ENCODE results near the gene FYN.

The FYN gene

GRCh38 chr6:111720931-111721496 is 152.2 kb downstream of the FYN start:
- no peak for DNase-seq

- no peak for DNase-seq
These were observed 154.3 kb downstream of the FYN start for GRCh38 chr6:111718990-111719389.

GRCh38 chr6:111718326-111718725 is 154.9 kb downstream of the FYN start:
- no peak for DNase-seq

- DNase-seq: no peak
These were observed 155.6 kb downstream of the FYN start for GRCh38 chr6:111717621-111718020.

- no peak for DNase-seq
These were observed 156.9 kb downstream of the FYN start for GRCh38 chr6:111716325-111716724.

DNA sequence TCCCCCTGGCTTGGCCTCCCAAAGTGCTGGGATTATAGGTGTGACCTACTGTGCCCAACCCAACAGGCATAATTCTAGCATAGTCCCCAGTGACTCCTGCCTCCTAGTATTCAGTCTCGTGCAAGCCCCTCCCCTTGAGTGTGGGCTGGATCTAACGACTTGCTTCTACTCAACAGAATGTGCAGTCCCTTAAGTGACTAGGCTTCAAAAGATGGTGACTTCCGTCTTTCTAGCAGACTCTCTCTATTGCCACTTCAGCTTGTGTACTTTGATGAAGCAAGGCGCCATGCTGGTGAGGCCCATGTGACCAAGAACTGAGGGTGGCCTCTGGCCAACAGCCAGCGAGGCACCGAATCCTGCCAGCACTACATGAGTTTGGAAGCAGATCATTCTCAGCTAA is 157.9 kb downstream of the FYN start:
- DNase-seq: no peak

DNA sequence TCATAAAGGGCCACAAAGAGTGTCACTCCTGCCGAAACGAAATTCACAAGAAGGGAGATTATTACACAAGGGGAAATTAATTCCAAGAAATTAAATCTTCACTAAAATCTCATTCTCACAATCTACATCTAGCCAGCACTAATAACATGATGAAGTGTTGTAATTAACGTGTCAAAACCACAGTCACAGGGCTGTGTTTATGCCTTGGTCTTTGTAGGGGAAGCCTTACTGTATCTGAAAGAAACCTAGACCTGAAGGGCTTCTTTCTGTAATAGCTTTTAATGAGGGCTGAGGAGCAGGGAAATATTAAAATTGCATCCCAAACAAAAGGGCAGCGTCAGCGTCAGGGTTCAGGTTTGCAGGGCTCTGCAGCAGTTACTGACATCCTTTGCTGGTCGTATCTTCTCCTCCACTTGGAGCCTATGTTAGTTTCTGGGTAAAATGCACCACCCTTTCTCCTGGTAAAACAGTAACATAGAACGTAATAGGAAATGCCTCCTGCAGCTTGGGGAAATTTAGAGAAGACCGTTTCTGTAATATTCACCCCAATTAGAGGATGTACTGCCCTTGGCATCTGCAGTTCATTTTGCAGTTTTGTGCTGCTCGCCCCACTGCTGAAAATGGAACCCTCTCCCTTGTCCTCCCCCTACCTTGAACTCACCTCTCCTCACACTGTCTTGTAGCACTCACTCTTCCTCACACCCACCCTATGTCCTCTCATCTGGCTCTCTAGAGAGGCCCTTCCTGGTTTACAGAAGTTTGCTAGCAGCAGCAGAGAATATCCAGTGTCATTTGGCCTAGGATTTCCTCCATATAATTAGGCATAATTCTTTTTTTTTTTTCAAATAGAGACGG is 158.6 kb downstream of the FYN start:
- no peak for DNase-seq

GRCh38 chr6:111713811-111714210 is 159.4 kb downstream of the FYN start:
- no peak for DNase-seq

- DNase-seq: no peak
These were observed 160.0 kb downstream of the FYN start for GRCh38 chr6:111713236-111713635.

DNA sequence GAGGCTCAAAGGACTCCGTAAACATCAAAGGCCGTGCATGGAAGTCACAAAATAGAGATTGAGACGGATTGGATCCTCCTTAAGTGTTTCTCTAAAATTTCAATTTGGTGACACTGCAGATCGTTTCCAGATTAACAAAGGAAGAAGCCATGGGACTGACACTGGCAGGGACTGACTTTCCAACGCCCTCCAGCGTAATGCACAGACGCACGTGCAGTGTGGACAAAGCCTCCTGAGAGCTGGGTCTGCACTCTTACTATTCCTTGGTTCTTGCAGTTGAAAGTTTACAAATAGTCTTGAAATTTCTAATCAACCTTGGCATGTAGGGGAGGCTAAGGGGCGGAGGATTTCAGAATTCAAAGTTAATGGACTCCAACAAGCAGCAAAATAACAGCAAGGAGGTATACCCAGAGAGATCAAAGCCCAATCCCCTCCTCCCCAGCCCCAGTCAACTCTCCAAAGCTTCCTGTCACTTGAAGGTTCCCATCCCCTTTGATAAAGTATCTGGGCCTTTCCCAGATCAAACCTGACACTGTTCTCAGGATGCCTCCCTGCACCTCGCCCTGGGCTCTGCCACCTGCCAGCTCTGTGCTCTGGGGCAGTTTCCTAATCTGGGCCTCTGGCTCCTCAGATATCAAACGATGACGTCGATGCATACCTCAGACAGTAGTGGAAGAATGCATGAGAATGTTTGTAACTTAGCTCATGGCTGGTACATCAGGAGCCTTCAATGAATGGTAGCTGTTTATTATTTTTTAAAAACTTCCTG is 161.1 kb downstream of the FYN start:
- no peak for DNase-seq

- DNase-seq: no peak
These were observed 161.8 kb downstream of the FYN start for GRCh38 chr6:111711476-111711875.

GRCh38 chr6:111710911-111711310 is 162.3 kb downstream of the FYN start:
- DNase-seq: no peak

GRCh38 chr6:111710439-111710838 is 162.8 kb downstream of the FYN start:
- DNase-seq: no peak

- peak; percentile 45 for DNase-seq
These were observed 163.4 kb downstream of the FYN start for GRCh38 chr6:111709615-111710398.

DNA sequence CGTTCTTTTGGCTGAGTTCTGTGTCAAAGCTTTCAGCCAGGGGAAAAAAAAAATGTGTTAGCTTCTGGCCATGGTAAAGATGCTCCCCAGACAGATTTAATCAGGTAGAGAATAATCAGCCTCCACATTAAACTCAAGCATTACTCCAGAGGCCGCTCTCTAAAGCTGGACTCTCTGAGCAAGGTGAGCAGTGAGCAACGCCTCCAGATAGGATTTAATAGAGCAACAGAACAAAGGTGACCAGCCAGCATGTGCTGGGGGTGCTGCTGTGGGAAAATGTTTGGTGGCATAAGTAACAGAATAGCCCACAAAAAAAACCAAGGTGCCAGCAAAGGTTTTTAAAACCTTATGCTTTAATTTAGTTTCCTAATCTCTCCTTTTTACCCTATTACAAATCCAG is 164.1 kb downstream of the FYN start:
- DNase-seq: no peak

GRCh38 chr6:111707773-111708172 is 165.5 kb downstream of the FYN start:
- DNase-seq: no peak

DNA sequence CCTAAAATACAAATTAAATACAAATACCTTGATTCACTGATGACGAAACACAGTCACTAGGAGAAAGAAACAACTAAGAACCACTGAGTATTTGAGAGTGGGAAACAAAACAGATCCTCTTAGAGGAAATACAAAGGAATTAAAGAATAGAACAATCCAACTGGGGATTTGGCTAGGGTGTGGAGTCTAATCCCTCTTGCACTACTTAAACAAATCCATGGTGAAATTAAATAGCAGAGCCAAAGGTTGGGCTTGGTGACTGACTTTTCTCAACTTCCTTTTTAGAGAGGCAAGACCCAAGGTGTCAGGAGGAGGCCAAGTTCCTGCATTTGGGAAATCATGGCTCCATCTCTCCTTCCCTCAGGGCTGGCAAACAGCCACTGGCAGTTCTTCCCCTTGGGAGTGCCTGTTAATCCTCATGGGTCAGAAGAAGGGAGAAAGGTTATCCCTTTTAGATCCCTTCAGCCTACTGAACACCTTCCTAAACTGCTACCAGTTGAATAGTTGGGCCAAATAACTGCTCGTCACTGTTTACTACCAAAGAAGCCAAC is 166.3 kb downstream of the FYN start:
- no peak for DNase-seq

GRCh38 chr6:111703723-111704122 is 169.5 kb downstream of the FYN start:
- no peak for DNase-seq

- no peak for DNase-seq
These were observed 171.0 kb downstream of the FYN start for GRCh38 chr6:111702268-111702667.

- no peak for DNase-seq
These were observed 172.1 kb downstream of the FYN start for GRCh38 chr6:111701146-111701545.

- DNase-seq: no peak
These were observed 173.0 kb downstream of the FYN start for GRCh38 chr6:111700135-111700690.

DNA sequence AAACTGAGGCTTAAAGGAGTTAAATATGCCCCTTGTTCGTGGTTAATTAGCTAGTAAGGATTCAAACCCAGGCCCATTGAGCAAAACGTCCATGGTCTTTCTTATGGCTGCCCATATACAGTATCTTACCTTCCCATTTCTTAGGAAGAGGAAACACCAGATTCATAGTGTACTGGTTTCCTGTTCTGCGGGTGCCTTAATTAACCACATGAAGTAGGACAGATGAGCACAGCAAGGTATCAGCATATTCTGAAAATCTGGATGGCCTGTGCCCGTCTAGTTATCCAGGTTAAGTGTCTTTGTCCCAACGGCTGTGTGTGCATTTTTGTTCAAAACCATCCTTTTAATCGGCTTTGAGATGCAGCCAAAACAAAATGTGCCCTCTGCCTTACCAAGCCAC is 174.1 kb downstream of the FYN start:
- DNase-seq: no peak
